ENCODE measurements around the gene ANKRD11.

The ANKRD11 gene

DNA sequence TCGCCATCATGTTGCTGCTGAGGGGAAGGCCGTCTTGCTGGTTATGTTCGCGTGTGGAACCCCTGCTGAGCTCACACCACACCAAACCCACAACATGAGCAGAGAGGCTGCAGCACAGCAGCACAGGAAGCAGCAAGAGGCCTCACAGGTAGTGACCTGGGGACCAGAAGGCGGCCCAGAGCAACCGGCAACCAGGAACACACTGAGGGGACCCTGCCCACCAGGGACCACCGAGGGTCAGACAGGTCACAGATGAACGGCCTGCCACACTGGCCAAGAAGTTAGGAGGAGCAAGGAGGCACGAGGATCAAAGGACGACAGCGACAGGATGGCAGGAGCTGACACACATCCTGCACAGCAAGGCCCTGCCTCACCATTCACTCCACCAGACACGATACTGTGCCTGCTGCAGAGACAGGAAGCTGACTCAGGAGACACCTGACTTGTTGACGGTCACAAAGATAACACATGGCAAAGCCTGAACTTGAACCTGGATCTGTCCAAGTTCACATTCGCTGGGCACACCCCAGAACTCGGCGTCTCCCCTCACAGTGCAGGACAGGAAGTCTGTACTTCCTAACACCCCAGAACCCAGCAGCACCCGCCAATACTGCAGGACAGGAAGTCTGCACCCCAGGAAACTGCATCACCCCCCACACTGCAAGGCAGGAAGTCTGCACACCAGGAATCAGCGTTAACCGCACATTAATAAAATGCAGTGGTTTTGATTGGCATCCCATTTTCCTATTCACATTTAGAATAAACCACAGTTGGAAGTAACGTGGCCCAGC, 174.4 kb downstream of the ANKRD11 start:
- no peak overlapping the region for H3K4me3 ChIP-seq (ENCODE audit: low read depth, low read length)

DNA sequence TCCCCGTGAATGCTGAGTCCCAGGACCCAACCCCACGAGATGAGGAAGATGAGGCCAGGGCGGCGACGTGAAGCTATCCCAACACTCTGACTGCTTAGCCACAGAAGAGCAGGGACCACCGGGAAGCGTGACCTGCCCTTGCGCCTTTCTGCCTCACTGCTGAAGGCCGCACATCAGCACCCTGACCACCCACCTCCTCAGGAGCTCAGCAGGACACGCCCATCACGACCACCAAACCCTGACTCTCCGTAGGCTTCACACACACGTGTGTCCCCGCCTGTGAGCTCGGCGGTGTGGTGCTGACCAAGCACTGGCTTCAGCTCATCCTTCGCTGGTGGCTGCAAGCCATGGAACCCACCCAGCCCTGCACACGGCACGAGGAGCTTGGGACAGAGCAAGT, 175.1 kb downstream of the ANKRD11 start:
- DNase-seq (ENCODE audit: low read depth), result no peak
- no peak overlapping the region for H3K4me3 ChIP-seq (ENCODE audit: low read depth, low read length)
- TF ChIP-seq, protein P1, sequence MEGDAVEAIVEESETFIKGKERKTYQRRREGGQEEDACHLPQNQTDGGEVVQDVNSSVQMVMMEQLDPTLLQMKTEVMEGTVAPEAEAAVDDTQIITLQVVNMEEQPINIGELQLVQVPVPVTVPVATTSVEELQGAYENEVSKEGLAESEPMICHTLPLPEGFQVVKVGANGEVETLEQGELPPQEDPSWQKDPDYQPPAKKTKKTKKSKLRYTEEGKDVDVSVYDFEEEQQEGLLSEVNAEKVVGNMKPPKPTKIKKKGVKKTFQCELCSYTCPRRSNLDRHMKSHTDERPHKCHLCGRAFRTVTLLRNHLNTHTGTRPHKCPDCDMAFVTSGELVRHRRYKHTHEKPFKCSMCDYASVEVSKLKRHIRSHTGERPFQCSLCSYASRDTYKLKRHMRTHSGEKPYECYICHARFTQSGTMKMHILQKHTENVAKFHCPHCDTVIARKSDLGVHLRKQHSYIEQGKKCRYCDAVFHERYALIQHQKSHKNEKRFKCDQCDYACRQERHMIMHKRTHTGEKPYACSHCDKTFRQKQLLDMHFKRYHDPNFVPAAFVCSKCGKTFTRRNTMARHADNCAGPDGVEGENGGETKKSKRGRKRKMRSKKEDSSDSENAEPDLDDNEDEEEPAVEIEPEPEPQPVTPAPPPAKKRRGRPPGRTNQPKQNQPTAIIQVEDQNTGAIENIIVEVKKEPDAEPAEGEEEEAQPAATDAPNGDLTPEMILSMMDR (IDR thresholded peaks at IDR 0.05; ENCODE audit: control insufficient read depth, extremely low read depth, insufficient read depth), result no peak

More for the DNA sequence above, 174.4 kb downstream of the ANKRD11 start:
- TF ChIP-seq, protein P1 (IDR thresholded peaks at IDR 0.05; ENCODE audit: control insufficient read depth, extremely low read depth, insufficient read depth), result no peak
- DNase-seq (ENCODE audit: low read depth), result no peak

DNA sequence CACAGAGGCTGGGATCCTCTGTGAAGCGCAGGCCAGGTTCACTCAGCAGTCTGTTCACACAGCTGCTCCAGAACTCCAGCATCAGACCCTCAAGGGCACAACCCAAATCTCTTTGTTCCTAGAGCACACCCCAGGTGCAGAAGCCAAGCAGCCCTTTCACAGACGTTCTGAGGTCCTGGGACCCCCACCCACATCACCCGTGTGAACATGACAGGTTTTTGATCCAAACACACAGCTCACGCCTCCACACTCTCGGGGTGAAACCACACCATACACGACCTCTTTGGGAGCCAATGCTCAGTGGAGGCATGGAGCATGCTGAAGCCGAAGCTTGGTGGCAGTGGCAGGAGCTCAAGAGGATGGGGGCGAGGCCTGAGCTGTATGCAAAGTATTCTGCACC, 175.5 kb downstream of the ANKRD11 start:
- H3K4me3 ChIP-seq (ENCODE audit: low read depth, low read length), result no peak overlapping the region
- TF ChIP-seq, protein P1 (IDR thresholded peaks at IDR 0.05; ENCODE audit: control insufficient read depth, extremely low read depth, insufficient read depth), result no peak
- no peak for DNase-seq (ENCODE audit: low read depth)

DNA sequence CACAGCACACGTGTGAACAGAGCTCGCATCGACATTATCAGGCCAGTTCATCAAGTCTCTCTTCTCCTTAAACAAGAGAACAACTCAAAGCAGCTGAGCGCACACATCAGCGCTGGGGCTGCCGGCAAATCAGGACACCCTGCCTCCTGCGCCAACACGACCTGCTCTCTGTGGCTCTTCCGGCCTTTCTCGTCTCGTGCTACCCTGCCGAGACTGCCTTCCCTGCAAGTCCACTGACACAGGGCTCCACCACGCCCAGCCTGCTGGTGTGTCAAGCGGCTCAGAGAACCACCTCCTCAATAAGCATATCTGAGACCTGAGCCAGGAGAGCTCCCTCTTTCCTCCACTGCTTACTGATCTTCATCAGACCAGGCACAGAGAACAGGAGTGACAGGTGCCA, 176.0 kb downstream of the ANKRD11 start:
- no peak for DNase-seq (ENCODE audit: low read depth)
- TF ChIP-seq, protein P1 (IDR thresholded peaks at IDR 0.05; ENCODE audit: control insufficient read depth, extremely low read depth, insufficient read depth), result no peak
- no peak overlapping the region for H3K4me3 ChIP-seq (ENCODE audit: low read depth, low read length)

DNA sequence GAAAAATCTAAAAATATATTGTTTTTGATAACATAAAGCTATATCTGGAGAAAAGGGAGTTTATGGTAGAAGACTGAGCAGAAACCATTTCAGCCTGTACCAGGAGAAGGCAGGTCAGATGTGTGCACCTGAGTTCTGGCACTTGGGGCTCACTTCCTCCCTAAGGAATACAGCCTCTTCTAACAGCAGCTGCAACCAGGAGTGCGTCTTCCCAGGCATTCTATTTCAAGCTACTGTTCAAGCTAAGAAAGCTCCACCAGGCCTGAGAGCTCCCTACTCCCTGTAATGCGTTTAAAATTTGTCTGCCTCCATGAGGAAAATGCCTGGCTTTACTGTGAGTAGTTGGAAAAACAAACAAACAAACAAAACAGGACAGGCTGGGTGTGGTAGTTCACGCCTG, 176.8 kb downstream of the ANKRD11 start:
- TF ChIP-seq, protein P1 (IDR thresholded peaks at IDR 0.05; ENCODE audit: control insufficient read depth, extremely low read depth, insufficient read depth), result no peak
- no peak overlapping the region for H3K4me3 ChIP-seq (ENCODE audit: low read depth, low read length)
- no peak for DNase-seq (ENCODE audit: low read depth)

DNA sequence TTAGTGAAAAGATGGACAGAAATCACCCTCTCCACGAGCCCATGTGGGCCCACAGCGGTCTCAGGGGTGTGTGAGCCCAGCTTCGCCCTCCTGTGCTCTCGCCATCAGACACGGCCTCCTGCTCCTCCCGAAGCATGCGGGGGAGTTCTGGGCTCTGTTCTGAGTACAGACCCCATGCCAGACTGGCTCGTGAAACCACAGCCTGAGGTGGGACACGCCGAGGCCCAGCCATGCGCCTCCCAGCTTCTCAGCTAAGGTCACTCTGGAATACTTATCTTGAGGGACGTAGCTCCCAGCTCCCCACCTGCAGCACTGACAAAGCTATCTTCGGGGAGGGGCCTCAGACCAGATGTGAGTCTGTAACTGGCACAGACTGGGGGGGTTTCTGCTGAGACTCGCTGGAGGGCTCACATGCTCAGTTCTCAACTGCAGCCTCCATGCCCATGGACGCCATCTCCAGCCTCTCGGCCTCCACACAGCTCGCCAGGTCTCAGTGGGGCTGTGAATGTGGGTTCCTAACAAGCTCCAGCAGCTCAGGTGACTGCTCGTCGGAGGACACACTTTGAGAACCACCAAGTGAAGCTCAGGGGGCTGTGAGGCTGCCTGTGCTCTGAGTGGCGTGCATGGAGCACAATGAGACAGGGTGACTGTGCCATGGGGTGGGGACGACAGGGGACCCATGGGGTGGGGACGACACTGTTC, 177.6 kb downstream of the ANKRD11 start:
- DNase-seq (ENCODE audit: low read depth), result no peak
- TF ChIP-seq, protein P1 (IDR thresholded peaks at IDR 0.05; ENCODE audit: control insufficient read depth, extremely low read depth, insufficient read depth), result no peak
- no peak overlapping the region for H3K4me3 ChIP-seq (ENCODE audit: low read depth, low read length)

All from LNCaP clone FGC (cell line).